GM21576 (cell line): Measurements from ENCODE around the gene DBN1.

Experiments
- ATAC-seq: cut with Tn5 transposase; IDR thresholded peaks from one replicate; pipeline ENCODE4 v1.9.1; 2021; ENCODE audit warnings: mild to moderate bottlenecking, moderate library complexity; ENCODE audit not compliant: unreplicated experiment

The DBN1 gene

DNA sequence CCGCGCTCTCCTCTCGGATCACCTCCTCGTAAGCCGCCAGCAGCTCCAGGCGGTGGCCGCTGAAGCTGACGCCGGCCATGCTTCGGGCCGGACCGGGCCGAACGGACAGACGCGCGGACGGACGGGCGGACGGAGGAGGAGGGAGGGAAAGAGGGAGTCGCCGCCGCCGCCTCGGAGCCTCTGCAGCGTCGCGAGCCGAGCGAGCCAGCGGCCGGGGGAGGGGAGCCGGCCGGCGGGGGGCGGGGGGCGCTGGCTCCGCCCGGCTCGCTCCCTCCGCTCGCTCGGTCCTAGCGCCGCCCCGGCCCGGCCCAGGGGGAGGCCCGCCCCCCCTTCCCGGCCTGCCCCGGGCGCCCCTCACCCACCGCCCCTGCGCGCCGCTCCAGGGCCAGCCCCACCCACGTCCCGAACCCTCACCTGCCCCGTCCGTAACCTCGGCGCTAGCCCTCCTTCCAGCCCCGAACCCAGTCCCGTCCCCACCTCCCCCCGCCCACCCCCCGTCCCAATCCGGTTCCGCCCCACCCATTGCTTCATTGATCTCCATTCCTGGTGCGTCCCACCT, at the start of gene DBN1:
Gene DBN1, minus strand, starts transcription at position 192 of the 559 bp plus-strand sequence. Its CDS starts 113 bp downstream, at position 79.
- ATAC-seq: no peak

DNA sequence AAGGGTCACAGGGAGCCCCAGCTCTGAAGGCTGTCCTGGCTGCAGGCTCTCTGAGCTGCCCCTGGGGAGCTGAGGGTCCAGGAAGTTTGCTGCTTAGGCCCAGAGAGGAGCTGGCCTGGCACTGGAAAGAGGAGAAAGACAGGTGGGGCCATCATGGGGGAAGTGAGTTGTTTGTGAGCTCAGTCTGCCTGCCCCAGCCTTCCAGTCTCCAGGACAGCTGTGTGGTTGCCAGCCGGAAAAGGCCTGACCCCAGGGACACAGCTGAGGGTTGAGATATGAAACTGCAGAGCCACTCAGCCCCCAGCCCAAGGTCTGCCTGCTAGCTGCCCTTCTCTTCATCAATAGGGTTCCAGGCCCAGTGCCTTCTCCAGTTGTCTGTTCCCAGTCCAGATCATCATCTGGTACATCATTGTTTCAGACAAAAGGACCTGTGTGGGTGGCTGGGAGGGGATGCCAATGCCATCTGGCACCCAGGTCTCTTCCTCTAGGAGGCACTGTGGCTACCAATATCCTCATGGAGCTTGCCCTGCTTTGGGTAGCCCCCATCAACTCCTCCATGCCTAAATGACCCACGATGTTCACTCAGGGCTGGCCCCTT, 47.6 kb upstream of the DBN1 start:
- no peak for ATAC-seq

DNA sequence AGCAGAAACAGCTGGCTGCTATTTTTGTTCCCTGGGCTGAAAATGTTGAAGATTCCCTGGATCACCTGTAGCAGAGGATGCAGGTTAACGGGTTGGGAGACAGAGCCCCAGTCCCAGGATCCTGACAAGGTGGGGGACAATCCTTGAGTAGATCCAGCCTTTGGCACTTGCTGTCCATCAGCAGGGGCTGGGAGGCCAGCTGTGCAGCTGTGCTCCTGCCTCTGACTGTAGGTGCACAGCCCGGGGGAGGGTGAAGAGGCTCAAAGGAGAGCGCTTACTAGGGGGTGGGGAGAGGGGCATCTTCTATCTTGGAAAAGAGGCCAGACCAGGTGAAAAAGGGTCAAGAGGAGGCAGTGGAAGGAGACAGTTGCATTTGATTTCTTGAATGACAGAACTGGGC, 46.8 kb upstream of the DBN1 start:
- ATAC-seq: no peak

GRCh38 chr5:177519463-177520235, 46.2 kb upstream of the DBN1 start:
- ATAC-seq: no peak

DNA sequence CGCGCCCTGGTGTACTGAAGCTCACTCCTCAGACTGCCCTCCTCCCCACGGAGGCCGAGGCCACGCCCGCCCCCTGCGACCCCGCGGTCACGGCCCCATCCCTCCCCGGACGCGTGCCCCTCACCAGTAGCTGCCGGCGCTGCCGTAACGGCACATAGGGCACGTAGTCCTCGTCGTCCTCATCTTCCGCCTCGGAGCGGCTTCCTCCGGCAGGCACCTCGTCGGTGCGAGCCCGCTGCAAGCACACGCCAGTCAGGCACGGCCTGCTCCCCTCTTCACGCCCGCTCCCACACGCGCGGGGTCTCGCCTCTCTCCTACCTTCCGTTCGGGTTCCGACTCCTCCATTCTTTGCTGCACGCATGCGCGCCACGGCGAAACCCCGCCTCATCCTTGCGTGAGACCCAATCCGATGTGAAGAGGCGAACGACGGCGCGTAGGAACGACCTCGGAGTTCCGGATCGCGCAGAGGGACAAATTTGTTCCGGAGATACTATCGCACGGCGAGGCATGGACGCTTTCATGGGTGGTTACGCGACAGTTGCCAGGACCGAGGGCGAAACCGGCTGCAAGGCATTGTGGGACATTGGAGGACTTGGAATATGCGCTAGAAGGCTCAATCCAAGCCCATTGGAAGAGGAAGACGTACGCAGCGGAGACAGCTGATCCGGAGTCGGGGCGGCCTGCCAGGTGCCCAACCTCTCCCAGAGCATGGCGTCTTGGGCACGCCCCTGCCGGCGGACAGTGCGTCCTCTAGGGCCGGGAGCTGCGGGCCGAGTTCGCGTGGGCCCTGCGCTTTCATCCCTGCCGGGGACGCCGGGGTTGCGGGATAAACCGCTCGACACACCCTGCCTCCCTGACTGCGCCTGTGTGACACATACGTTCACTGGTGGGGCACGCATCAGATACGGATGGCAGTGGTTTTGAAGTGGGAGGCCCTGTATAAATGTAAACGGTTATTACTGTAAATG, 43.5 kb upstream of the DBN1 start, which contains the start of gene DDX41:
Gene DDX41, minus strand, starts transcription at position 361 of the 968 bp plus-strand sequence. Its CDS starts 16 bp downstream, at position 345.
- peak; percentile 84 for ATAC-seq

DNA sequence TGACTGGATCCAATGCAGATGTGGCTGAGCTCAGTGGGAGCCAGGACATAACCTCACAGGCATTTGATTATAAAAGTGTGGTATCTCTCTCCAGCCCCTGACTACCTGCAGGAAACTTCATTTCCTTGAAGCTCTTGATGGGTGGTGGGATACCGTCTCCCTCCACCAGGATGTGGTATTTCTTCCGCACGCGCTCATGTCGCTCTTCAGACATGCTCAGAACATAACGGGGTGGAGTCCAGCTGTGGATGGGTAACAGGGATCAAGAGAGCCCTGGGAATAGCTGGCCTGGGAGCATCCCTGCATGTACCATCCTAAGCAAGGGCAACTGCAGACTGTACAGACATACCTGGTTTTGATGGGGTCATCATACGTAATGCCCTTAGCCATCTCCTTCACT, 42.1 kb upstream of the DBN1 start:
- ATAC-seq: no peak

DNA sequence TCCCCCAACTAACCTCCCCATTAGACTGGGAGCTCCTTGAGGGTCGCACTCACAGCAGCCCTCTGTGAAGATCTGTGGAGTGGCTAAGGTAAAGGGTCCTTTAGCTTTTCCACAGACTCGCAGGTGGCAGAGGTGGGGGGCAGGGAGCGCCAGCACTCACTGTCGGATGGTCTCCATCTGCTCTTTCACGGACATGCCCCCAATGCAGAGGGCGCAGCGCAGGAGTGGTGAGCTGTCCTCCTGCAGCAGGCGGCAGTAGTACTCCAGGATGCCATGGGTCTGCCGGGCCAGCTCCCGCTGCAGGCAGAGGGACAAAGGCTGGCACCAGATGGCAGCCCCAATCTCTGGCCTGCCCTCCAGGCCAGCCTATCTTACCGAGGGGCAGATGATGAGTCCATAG, 41.1 kb upstream of the DBN1 start:
- ATAC-seq: no peak

GRCh38 chr5:177513500-177513899, 40.1 kb upstream of the DBN1 start:
- no peak for ATAC-seq

GRCh38 chr5:177512736-177513380, 39.4 kb upstream of the DBN1 start:
- no peak for ATAC-seq

GRCh38 chr5:177511796-177512675, 38.6 kb upstream of the DBN1 start:
- ATAC-seq: no peak

GRCh38 chr5:177511181-177511580, 37.7 kb upstream of the DBN1 start:
- ATAC-seq: no peak

DNA sequence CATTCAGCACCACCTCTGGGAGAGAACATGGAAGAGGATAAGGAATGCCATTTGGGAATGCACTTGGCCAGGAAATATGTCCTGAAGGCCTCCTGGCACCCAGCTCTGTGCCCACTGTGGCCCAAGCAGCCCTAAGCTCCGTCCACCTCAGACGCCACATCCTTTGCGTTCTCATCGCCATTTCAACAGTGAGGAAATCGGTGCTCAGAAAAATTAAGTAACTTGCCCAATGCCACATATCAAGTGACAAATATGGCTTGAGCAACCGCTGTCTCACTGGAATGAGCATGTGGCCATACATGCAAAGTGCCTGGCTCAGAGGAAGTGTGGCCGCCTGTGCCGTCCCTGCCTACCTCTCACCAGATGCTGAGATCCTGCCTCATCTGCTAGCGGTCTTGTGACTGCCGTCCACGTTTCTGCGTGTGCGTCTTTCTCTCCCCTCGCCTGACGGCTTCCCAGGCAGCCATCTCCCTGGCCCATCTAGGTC, 37.2 kb upstream of the DBN1 start:
- ATAC-seq: peak; percentile 33

- ATAC-seq: peak; percentile 35
Measured at GRCh38 chr5:177509991-177510566, 36.6 kb upstream of the DBN1 start.

DNA sequence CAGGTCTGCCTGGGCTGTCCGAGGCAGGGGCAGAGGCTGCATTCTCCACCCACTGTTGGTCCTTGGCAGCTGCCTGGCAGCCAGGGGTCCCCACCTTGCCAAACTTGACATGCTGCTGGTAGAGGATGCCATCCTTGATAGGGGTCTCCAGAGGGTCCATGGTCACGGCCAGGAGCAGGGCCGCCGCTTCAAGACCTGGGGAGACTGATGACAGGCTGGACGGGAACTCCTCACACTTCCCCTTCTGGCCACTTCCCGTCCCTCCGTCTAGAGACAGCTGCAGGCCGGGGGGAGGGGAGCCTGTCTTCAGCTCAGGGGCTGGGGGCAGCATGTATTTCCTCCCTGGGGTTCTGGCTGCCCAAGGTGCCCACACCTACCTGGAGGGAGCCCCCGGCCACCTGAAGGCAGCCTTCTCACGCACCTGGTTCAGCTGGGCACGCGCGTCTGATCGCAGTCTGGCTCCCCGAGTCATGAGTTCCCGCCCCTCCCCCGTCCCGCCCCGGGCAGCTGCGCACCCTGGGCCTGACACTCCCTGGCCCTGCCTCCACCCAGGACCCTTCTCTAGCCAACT, 36.0 kb upstream of the DBN1 start, which contains the start of gene DOK3:
Gene DOK3, minus strand, starts transcription at position 446 of the 571 bp plus-strand sequence. Its CDS starts 286 bp downstream, at position 160.
- ATAC-seq: peak; percentile 28

- ATAC-seq: peak; percentile 33
Measured at GRCh38 chr5:177508837-177509236, 35.4 kb upstream of the DBN1 start.

GRCh38 chr5:177508221-177508611, 34.8 kb upstream of the DBN1 start:
- no peak for ATAC-seq

- ATAC-seq: no peak
Measured at GRCh38 chr5:177507596-177508220, 34.3 kb upstream of the DBN1 start.

GRCh38 chr5:177507165-177507564, 33.7 kb upstream of the DBN1 start:
- no peak for ATAC-seq
